HG03097 (cell line): Measurements from ENCODE around the gene ARHGDIG.
"Not testable (repeated sequence)": the region's sequence is repeated elsewhere in the genome, so short reads cannot be mapped to it uniquely, and the experiment has no call there.

ENCODE experiments used
- ATAC-seq: cut with Tn5 transposase; IDR thresholded peaks from one replicate; pipeline ENCODE4 v1.9.1; 2021; ENCODE audit not compliant: unreplicated experiment, low FRiP score

Gene ARHGDIG

GRCh38 chr16:263182-263774, 17.1 kb upstream of the ARHGDIG start:
- ATAC-seq = no peak

DNA sequence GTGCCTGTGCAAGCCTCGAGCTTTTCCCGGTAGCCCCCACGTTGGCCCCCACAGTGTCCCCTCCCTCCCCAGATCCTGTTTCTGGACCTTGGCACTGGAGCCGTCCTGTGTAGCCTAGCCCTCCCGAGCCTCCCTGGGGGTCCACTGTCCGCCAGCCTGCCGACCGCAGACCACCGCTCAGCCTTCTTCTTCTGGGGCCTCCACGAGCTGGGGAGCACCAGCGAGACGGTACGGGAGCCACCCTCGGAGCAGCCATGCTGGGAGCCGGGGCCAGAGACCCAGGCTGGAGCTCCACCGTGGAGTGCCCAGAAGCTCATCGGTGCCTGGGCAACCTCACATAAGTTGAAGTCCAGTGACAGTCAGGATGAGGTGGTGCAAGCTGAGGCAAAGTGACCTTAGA, 16.4 kb upstream of the ARHGDIG start:
- ATAC-seq = no peak

DNA sequence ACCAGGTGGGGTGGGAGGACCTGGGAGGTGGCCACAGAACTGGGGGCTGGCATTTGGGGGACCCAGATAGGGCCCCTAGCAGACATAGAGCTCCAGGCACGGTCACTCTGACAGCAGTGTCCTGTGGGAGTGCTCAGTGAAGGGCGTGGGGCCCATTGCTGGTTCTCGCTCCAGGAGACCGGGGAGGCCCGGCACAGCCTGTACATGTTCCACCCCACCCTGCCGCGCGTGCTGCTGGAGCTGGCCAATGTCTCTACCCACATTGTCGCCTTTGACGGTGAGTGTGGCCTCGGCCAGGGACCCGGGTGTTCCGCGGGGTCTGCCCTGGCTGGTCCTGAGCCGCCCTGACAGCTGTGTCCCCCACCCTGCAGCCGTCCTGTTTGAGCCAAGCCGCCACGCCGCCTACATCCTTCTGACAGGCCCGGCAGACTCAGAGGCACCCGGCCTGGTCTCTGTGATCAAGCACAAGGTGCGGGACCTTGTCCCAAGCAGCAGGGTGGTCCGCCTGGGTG, 15.9 kb upstream of the ARHGDIG start:
- no peak for ATAC-seq

DNA sequence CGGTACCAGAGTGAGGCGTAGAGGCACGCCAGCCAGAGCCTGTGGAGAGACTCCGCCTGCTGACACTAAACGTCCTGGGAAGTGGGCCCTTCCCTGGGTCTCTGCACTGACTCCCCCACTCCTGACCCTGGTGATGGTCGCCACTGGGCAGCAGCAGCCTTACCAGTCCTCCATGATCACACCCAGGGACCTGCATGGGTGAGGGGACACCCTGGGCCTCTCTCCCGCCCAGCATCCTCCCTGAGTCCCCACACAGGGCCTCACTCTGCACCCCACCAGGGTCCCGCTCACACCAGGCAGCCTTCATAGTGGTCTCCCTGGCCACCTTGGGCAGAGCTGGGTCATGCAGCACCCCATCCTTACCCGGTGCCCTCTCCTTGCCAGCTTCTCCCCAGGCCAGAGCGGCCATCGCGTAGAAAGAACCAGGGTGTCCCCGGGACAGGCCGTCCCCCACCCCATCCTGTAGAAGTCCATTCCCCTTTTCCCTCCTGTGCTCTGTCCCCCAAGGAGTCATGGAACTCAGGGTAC, 15.3 kb upstream of the ARHGDIG start:
- ATAC-seq = no peak

DNA sequence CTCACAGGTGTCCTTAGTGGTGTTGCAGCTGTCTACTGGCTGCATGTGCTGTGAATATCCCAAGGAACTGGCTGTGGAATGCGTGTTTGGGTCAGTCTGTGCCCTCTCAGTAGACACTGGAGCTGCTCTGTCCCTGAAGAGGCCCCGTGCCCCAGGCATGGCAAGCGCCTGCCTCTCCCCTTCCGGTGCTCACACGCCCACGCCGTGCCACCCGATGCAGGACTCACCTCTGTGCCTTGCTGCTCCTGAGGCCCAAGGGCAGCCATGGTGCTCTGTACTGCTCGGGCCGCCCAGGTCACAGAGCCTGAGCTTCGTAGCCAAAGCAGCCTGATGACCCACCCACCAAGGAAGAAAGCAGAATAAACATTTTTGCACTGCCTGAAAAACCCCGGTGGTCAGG, 14.7 kb upstream of the ARHGDIG start:
- no peak for ATAC-seq

GRCh38 chr16:266258-267164, 13.9 kb upstream of the ARHGDIG start:
- no peak for ATAC-seq

DNA sequence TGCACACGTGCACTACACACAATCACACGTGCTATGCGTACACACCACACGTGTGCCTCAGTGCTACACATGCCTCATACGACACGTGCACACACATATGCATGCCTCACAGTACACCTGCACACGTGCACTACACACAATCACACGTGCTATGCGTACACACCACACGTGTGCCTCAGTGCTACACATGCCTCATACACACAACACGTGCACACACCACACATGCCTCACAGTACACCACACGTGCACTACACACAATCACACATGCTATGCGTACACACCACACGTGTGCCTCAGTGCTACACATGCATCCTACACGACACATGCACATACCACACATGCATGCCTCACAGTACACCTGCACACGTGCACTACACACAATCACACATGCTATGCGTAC, 12.8 kb upstream of the ARHGDIG start:
- ATAC-seq = not testable (repeated sequence)

GRCh38 chr16:268141-269053, 12.0 kb upstream of the ARHGDIG start:
- ATAC-seq = no peak

GRCh38 chr16:269061-269796, 11.2 kb upstream of the ARHGDIG start:
- ATAC-seq = no peak

DNA sequence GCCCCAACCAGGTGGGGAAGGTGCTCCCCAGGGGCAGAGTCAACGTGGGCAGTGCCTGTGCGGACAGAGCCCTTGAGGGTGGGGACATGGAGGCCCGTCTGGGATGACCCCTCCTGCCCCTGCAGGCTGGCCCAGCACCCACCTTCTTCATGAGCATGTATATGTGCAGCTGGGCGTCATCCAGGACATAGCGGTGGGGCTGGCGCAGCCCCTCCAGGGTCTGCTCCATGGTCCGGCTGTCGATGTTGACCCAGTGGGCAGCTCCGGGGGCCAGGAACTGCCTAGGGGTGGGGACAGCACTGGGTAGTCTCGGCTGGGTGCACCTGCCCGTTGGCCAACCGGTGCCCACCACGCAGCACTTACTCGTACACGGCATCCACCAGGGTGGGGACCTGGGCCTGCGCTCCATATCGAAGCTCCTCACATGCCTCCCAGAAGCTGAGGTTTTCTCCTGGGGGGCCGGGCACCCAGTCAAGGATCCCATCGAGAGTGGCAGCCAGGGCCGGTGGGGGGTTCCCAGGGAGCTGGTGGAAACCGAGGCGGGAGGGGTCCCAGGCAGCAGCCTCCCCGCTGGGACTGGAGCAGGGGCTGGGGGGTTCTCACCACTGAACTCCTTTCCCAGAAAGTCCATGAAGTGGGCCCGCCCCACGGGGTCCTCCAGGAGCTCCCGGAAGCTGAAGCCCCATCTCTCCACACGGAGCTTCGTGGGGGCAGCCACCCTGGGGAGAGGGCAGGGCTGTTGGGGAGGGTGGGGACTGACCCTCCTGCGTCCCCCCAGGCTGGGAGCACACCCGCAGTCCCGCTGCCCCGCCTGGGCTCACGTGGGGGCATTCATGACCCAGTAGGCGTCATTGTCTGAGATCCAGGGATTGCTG, 9.8 kb upstream of the ARHGDIG start:
- ATAC-seq = no peak

GRCh38 chr16:272633-273546, 7.5 kb upstream of the ARHGDIG start:
- no peak for ATAC-seq

DNA sequence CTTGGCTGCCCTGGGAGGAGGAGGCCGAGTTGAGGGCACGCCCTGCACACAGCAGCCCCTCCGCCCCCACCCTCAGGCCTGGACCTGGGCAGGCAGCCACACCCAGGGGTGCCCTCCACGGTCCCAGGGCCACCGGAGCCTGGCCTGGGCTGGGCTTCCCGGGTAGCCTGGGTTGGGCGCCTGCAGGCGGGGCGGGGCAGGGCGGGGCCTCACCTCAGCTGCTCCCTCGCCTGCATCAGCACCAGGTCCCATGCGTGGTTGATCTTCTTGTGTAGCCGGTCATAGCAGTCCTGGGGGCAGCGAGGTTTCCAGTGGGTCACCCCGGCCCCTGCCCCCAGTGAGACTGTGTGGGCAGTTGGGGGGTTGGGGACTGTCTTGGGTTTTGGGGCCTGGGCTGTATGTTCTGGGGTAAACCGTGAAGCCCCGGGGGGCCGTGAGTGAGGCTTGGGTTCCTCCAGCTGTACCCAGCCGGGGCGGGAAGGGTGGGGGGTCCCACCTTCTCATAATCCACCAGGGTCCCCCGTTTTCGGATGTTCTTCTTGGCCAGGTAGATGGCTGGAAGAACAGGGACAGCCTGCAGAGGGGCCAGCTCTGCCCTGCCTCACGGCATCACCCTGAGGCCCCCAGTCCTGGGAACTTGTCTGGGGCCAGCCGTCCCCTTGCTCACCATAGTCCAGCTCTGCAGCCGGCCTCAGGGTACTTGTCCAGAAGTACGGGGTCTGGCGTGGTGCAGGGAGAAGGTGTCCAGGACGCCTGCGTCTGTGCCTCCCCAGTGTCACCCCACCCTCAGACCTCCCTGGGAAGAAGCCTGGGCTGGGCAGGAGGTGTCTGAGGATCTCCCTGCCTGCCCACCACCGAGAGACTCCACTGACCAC, 6.6 kb upstream of the ARHGDIG start:
- ATAC-seq = no peak

GRCh38 chr16:275041-275641, 5.2 kb upstream of the ARHGDIG start:
- ATAC-seq = no peak

GRCh38 chr16:275786-276232, 4.6 kb upstream of the ARHGDIG start, which contains the start of gene RGS11:
TSS of gene RGS11 (minus strand) at chr16:275944. CDS start at chr16:275911, 33 bp downstream.
- ATAC-seq = no peak

GRCh38 chr16:276426-277077, 3.8 kb upstream of the ARHGDIG start:
- no peak for ATAC-seq

DNA sequence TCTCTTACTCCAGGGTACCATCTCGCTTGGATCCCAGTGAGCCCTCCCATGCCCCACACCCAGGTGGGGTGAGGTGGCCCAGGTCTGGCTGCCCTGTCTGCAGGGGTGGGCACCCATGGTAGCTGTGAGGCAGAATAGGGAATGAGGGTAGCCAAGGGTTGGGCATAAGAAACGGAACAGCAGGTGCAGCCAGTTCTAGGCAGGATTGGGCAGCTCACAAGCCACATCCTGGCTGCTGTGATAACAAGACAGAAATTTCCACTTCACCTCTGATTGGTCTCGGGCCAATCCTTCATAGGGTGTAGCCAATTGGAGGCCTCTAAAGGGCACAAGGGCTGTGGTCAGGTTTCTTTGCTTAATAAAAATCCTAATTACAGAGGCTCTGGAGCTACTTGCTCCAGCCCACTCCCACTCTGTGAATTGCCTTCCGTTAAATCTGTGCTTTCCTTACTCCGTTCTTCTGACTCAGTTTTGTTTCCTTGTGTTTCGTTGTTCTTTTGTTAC, 1.5 kb upstream of the ARHGDIG start:
- ATAC-seq = no peak
